Hepatocyte (in vitro differentiated cells): ENCODE results near the gene RDH5. TPM values are rescaled to one million over a fixed set of nuclear protein-coding genes. Genes with fewer than 3 reads are reported as not detected.

Experiments used
- DNase-seq: peaks from one replicate; pipeline ENCODE4 v3.0.0-alpha.2; 2016; ENCODE audit warnings: low spot score
- H2AFZ ChIP-seq: fragments of 200-600 bp; sonication (generic); 2 replicates; pipeline ENCODE4 v1.6.0; 2016; ENCODE audit warnings: antibody characterized with exemption, mild to moderate bottlenecking
- H3K27ac ChIP-seq: fragments of 200-600 bp; sonication (generic); 2 replicates; pipeline ENCODE4 v1.5.1; 2016; ENCODE audit warnings: mild to moderate bottlenecking
- H3K27me3 ChIP-seq: fragments of 200-600 bp; sonication (generic); 2 replicates; pipeline ENCODE4 v1.6.1; 2016
- H3K36me3 ChIP-seq: fragments of 200-600 bp; sonication (generic); replicated peaks from 2 replicates; pipeline ENCODE4 v1.5.1; 2016; ENCODE audit warnings: low read depth; ENCODE audit not compliant: insufficient read depth
- H3K4me1 ChIP-seq: fragments of 200-600 bp; sonication (generic); 2 replicates; pipeline ENCODE4 v1.5.1; 2016; ENCODE audit warnings: mild to moderate bottlenecking, moderate library complexity; ENCODE audit not compliant: insufficient read depth
- H3K4me2 ChIP-seq: fragments of 200-600 bp; sonication (generic); 2 replicates; pipeline ENCODE4 v1.6.0; 2016
- H3K4me3 ChIP-seq: fragments of 200-600 bp; sonication (generic); 2 replicates; pipeline ENCODE4 v1.5.1; 2016; ENCODE audit warnings: mild to moderate bottlenecking
- H3K79me2 ChIP-seq: fragments of 200-600 bp; sonication (generic); 2 replicates; pipeline ENCODE4 v1.6.0; 2017; ENCODE audit warnings: mild to moderate bottlenecking
- H3K9me2 ChIP-seq: fragments of 200-600 bp; sonication (generic); replicated peaks from 2 replicates; pipeline ENCODE4 v1.6.0; 2017; ENCODE audit warnings: mild to moderate bottlenecking; ENCODE audit not compliant: insufficient read depth
- H3K9me3 ChIP-seq: fragments of 200-600 bp; sonication (generic); 2 replicates; pipeline ENCODE4 v1.5.1; 2016; ENCODE audit warnings: low read depth, mild to moderate bottlenecking
- H4K20me1 ChIP-seq: fragments of 200-600 bp; sonication (generic); 2 replicates; pipeline ENCODE4 v1.6.0; 2016; ENCODE audit warnings: mild to moderate bottlenecking; ENCODE audit not compliant: insufficient read depth, poor library complexity, severe bottlenecking
- EZH2 ChIP-seq: fragments of 200-600 bp; sonication (generic); IDR thresholded peaks from 2 replicates; pipeline ENCODE4 v1.6.1; 2016; ENCODE audit warnings: antibody characterized with exemption, mild to moderate bottlenecking, borderline replicate concordance
- EZH2phosphoT487 ChIP-seq: fragments of 200-600 bp; sonication (generic); IDR thresholded peaks from one replicate; pipeline ENCODE4 v1.6.1; 2018; ENCODE audit warnings: antibody characterized with exemption, mild to moderate bottlenecking, low read depth, moderate library complexity; ENCODE audit not compliant: unreplicated experiment, severe bottlenecking
- WGBS: methylation state at CpG from one replicate; pipeline ENCODE4 v1.1.6; 2016; ENCODE audit warnings: low lambda C conversion rate; ENCODE audit errors: missing lambda C conversion rate; 5-methylcytosine and 5-hydroxymethylcytosine counted together
- polyA plus RNA-seq: library from polyadenylated mRNA; unstranded; fragments of >200 nt; fragmentation: Nextera tagmentation; extraction: Ambion mirVana; gene quantifications from 2 replicates; pipeline ENCODE4 v1.2.1, GENCODE V29; 2016
- total RNA-seq: library from RNA; depleted of rRNA; stranded (reverse); fragments of >200 nt; gene quantifications from 2 replicates; pipeline ENCODE4 v1.2.3, GENCODE V29; 2014
- TF ChIP-seq, protein P1 (sequence below): fragments of 200-600 bp; sonication (generic); IDR thresholded peaks from 2 replicates; pipeline ENCODE4 v1.5.1; 2016; ENCODE audit warnings: antibody characterized with exemption, mild to moderate bottlenecking; ENCODE audit not compliant: poor library complexity

Gene RDH5
- total and polyA plus RNA-seq, 2 experiments from 2014 or later = 36.2 to 43.7 TPM

DNA sequence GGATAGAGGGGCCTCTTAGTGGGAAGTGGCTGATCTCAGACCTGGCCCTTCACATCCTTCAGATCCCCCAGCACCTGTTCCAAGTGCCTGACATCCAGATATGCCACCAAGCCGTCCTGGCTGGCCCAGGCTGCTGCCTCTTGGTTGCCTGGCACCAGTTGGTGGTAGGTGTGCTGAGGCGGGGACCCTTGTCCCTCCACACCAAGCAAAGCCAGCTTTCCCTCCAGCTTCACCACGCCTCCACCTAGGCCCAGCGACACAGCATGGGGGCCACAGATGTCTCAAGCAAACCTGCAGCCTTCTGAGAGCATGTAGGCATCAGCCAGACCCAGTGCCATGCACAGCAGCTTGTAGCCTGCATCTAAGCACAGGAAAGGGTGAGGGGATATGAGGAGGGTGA, 12.1 kb downstream of the RDH5 start:
- TF ChIP-seq EZH2phosphoT487 = no peak
- TF ChIP-seq EZH2 = no peak
- TF ChIP-seq, protein P1, sequence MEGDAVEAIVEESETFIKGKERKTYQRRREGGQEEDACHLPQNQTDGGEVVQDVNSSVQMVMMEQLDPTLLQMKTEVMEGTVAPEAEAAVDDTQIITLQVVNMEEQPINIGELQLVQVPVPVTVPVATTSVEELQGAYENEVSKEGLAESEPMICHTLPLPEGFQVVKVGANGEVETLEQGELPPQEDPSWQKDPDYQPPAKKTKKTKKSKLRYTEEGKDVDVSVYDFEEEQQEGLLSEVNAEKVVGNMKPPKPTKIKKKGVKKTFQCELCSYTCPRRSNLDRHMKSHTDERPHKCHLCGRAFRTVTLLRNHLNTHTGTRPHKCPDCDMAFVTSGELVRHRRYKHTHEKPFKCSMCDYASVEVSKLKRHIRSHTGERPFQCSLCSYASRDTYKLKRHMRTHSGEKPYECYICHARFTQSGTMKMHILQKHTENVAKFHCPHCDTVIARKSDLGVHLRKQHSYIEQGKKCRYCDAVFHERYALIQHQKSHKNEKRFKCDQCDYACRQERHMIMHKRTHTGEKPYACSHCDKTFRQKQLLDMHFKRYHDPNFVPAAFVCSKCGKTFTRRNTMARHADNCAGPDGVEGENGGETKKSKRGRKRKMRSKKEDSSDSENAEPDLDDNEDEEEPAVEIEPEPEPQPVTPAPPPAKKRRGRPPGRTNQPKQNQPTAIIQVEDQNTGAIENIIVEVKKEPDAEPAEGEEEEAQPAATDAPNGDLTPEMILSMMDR = no peak
- Histone ChIP-seq H3K79me2 (peaks cover 41% of the 10 kb centered on the region), H2AFZ (no peak overlapping the region), H3K4me3 (no peak overlapping the region), H3K36me3 (no peaks in the 10 kb centered on the region), H3K27me3 (no peaks in the 10 kb centered on the region), H3K4me2 (no peak overlapping the region), H3K27ac (no peak overlapping the region), H4K20me1 (peaks cover 10% of the 10 kb centered on the region), H3K9me2 (no peaks in the 10 kb centered on the region), H3K9me3 (no peaks in the 10 kb centered on the region), H3K4me1 (peaks cover 19% of the 10 kb centered on the region)
- WGBS = 84% methylated on average over 4 of the region's 4 CpGs
- DNase-seq = no peak

DNA sequence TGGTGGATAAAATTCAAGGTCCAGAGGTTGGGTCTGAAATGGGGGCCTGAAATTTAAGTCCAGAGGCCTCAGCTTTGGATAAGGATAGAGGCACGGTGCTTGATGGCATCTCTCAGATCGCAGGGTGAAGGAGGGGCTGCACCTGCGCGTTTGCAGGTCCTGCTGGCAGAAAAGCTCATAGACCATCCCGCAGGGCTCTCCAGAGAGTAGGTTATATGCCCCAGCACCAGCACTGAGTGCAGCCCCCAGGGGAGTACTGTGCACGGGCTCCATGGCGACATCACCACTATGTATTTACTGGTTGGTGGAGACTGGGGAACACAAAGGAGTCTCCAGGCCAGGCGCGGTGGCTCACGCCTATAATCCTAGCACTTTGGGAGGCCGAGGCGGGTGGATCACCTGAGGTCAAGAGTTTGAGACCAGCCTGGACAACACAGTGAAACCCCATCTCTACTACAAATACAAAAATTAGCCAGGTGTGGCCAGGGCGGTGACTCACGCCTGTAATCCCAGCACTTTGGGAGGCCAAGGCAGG, 12.9 kb downstream of the RDH5 start:
- DNase-seq = no peak
- Histone ChIP-seq H3K9me2 (no peaks in the 10 kb centered on the region), H4K20me1 (peaks cover 2% of the 10 kb centered on the region), H3K27ac (no peak overlapping the region), H2AFZ (no peak overlapping the region), H3K79me2 (peaks cover 33% of the 10 kb centered on the region), H3K4me2 (no peak overlapping the region), H3K4me3 (no peak overlapping the region), H3K27me3 (no peaks in the 10 kb centered on the region), H3K4me1 (peaks cover 24% of the 10 kb centered on the region), H3K9me3 (no peaks in the 10 kb centered on the region), H3K36me3 (no peaks in the 10 kb centered on the region)
- WGBS = 90% methylated on average over 14 of the region's 14 CpGs
- TF ChIP-seq, protein P1 = no peak
- no peak for TF ChIP-seq EZH2
- TF ChIP-seq EZH2phosphoT487 = no peak

DNA sequence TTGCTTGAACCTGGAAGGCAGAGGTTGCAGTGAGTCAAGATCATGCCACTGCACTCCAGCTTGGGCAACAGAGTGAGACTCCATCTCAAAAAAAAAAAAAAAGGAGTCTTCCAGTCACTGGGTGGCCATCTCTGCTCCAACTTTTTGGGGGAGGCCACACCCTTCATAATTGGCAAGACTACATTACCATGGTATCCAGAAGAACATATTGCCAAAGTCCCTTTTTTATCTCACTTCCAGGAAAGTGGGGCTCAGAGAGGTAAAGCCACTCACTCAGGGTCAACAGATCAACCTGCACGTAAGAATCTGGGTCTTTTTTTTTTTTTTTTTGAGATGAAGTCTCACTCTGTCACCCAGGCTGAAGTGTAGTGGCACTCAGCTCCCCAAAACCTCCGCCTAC, 13.7 kb downstream of the RDH5 start:
- H3K9me3 ChIP-seq = no peaks in the 10 kb centered on the region
- H3K36me3 ChIP-seq = no peaks in the 10 kb centered on the region
- no peak overlapping the region for H2AFZ ChIP-seq
- 77% methylated on average over 2 of the region's 2 CpGs for WGBS
- no peak for DNase-seq
- H3K27ac ChIP-seq = no peak overlapping the region
- H3K9me2 ChIP-seq = no peaks in the 10 kb centered on the region
- no peak overlapping the region for H3K4me3 ChIP-seq
- H4K20me1 ChIP-seq = no peaks in the 10 kb centered on the region
- H3K4me1 ChIP-seq = peaks cover 24% of the 10 kb centered on the region
- H3K4me2 ChIP-seq = no peak overlapping the region
- no peaks in the 10 kb centered on the region for H3K27me3 ChIP-seq
- TF ChIP-seq EZH2phosphoT487 (no peak), EZH2 (no peak)
- TF ChIP-seq, protein P1 = no peak
- peaks cover 27% of the 10 kb centered on the region for H3K79me2 ChIP-seq

DNA sequence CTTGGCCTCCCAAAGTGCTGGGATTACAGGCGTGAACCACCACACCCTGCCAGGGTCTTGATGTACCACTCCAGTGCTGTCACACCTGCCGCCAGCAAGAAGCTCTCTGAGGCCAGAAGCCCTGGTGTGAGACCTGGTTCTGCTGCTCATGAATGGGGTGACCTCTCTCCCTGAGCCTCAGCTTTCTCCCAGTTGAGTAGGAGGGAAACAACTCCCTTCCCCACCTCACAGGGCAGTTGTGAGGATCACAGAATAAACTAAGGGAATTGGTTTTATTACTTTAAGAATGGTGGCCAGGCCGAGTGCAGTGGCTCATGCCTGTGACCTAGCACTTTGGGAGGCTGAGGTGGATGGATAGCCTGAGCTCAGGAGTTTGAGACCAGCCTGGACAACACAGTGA, 14.4 kb downstream of the RDH5 start:
- Histone ChIP-seq H3K4me3 (no peak overlapping the region), H3K79me2 (peaks cover 27% of the 10 kb centered on the region), H3K4me2 (no peak overlapping the region), H3K4me1 (peaks cover 24% of the 10 kb centered on the region), H3K9me3 (no peaks in the 10 kb centered on the region), H2AFZ (no peak overlapping the region), H3K36me3 (no peaks in the 10 kb centered on the region), H3K27ac (no peak overlapping the region), H3K9me2 (no peaks in the 10 kb centered on the region), H3K27me3 (no peaks in the 10 kb centered on the region), H4K20me1 (no peaks in the 10 kb centered on the region)
- TF ChIP-seq EZH2 (no peak), EZH2phosphoT487 (no peak)
- TF ChIP-seq, protein P1 = no peak
- WGBS = 100% methylated on average over 3 of the region's 3 CpGs
- DNase-seq = no peak
